Activated effector memory CD4-positive, alpha-beta T cell treated with Interleukin-2 at 50 U/mL for 16 hours (primary cell): ENCODE data around the gene NUCB2.
A peak's percentile ranks its signal among the peaks of the same experiment; 100 is the strongest.
"Not testable (repeated sequence)": the region's sequence is repeated elsewhere in the genome, so short reads cannot be mapped to it uniquely, and the experiment has no call there.

Experiments
- DNase-seq: peaks from one replicate; pipeline ENCODE4 v3.0.0-alpha.2; 2020

Gene NUCB2

GRCh38 chr11:17276236-17277023, at the start of gene NUCB2:
Gene NUCB2 (plus strand): TSS chr11:17276739. CDS start chr11:17295324, 18,585 bp downstream.
- DNase-seq: peak; percentile 93

DNA sequence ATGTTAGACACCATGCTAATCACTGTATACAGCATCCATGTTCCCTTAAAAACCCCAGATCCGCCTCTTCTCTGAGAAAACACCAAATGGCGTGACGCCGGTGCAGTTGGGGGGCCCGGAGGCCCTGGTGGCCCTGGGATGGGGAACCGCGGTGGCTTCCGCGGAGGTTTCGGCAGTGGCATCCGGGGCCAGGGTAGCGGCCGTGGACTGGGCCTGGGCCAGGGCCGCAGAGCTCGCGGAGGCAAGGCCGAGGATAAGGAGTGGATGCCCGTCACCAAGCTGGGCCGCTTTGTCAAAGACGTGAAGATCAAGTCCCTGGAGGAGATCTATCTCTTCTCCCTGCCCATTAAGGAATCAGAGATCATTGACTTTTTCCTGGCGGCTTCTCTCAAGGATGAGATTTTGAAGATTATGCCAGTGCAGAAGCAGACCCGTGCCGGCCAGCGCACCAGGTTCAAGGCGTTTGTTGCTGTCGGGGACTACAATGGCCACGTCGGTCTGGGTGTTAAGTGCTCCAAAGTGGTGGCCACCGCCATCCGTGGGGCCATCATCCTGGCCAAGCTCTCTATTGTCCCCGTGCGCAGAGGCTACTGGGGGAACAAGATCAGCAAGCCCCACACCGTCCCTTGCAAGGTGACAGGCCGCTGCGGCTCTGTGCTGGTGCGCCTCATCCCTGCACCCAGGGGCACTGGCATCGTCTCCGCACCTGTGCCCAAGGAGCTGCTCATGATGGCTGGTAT, 48.2 kb upstream of the NUCB2 start:
- DNase-seq: not testable (repeated sequence)

- DNase-seq: no peak
Observed at GRCh38 chr11:17229481-17230152, 46.9 kb upstream of the NUCB2 start.

GRCh38 chr11:17230867-17231851, 45.4 kb upstream of the NUCB2 start:
- no peak for DNase-seq

DNA sequence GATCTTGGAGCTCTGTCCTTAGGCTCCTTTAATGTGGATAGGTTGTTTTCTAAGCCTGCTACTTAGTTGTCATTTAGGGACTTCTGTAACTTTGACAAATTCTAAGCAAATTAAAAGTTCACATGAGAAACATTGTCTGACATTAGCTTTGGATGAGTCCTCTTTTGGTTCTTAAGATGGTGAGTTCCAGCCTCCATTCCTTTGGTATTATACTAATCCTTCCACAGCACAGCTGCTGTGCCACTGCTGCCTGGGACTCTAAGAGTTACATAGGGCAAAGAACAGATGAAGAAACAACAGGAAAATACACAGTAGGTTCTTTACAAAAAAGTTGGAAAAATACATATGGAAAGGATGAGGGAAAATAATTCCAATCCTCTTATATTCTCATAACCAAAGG, 43.4 kb upstream of the NUCB2 start:
- DNase-seq: no peak

DNA sequence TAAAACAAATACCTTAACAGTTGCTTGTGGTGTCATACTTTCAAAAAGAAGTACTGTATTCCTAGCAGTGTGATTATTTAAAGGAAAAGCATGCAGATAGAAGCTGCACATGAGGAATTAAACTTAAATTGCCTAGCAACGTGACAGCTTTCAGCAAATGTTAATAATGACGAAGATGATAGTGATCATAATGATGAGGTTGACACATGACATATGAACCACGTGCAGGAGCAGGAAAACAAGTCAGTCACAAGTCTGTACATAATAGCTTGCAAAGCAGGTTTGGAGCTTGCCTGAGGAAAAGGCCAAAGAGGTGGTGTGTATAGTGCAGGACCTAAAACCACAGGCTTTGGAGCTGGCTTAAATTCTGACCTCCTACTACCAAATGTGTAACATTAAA, 38.2 kb upstream of the NUCB2 start:
- DNase-seq: no peak

GRCh38 chr11:17239927-17240326, 36.6 kb upstream of the NUCB2 start:
- not testable (repeated sequence) for DNase-seq

DNA sequence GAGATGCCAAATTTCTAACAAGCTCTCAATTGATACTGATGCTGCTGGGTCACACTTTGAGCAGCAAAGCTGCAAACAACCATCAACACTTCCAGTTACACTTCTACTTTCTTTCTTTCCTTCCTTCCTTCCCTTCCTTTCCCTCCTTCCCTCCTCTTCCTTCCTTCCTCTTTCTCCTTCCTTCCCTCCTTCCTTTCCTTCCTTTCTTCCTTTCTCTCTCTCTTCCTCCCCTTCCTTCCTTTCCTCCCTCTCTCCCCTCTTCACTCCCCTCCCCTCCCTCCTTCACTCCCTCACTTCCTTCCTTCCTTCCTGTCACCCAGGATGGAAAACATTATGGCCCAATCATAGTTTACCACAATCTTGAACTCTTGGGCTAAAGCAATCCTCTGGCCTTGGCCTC, 35.8 kb upstream of the NUCB2 start:
- no peak for DNase-seq

DNA sequence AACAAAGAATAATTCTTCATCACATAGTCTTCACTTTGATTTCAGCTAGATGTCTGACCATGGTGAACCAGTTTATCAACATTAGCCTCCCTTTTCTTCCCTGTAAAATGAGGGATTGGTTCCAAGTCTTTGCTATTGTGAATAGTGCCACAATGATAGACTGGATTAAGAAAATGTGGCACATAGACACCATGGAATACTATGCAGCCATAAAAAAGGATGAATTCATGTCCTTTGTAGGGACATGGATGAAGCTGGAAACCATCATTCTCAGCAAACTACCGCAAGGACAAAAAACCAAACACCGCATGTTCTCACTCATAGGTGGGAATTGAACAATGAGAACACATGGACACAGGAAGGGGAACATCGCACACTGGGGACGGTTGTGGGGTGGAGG, 33.6 kb upstream of the NUCB2 start:
- DNase-seq: not testable (repeated sequence)

GRCh38 chr11:17244046-17244445, 32.5 kb upstream of the NUCB2 start:
- no peak for DNase-seq

GRCh38 chr11:17250561-17251350, 25.8 kb upstream of the NUCB2 start:
- no peak for DNase-seq

GRCh38 chr11:17252704-17253103, 23.8 kb upstream of the NUCB2 start:
- no peak for DNase-seq

- no peak for DNase-seq
Observed at GRCh38 chr11:17256512-17256911, 20.0 kb upstream of the NUCB2 start.

DNA sequence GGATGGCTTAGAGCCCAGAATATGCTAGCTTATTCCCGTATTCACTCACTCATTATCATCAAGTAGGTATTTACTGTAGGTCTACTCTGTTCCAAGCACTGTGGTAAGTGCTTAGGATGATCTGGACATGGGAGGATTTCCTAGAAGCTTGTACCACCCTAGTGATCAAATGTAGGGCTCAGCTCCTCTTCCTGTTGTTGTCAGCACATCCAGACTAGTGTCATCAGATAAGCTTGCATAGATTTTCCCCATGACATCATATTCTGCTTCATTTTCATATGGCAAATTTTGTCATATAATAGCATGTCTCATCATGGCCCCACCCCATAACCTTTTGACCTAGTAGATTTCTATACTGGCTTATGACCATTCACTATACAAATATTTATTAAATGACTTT, 19.3 kb upstream of the NUCB2 start:
- no peak for DNase-seq

GRCh38 chr11:17258670-17259069, 17.9 kb upstream of the NUCB2 start:
- no peak for DNase-seq

DNA sequence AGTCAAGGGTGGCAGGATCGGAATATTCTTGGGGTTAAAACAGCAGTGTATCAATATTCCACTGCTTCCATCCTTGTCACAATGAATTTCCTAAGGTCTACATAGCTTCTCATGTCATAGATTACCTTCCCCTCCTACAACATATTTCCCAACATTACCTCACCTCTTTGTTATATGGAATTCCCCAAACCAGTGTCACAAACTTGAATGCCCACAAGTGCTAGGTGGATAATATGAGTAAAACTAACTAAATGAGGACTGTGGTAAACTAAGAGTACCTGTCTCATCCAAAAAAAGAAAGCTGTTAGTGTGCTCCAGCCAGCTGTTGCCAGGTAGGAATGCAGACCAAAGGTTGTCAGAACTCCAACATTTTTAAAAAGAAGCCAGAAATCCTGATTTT, 17.0 kb upstream of the NUCB2 start:
- DNase-seq: no peak

DNA sequence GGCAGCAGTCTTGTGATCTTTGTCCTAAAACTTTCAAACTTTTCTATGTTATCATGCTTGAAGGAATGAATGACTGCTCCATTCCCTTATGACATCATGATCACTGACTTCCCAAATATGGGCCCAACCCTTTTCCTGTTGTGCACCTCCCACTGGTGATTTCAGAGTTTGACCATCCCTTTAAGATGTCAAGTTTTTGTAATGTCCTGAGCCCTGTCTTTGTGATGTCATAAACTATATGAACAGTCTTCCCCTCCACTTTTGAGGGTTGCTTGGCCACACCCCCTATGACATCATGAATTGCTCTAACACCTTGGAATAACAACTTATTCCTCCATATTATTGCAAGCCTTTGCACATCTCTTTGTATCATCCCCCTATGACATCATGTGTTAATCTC, 16.5 kb upstream of the NUCB2 start:
- DNase-seq: no peak

GRCh38 chr11:17263769-17264168, 12.8 kb upstream of the NUCB2 start:
- no peak for DNase-seq

GRCh38 chr11:17266781-17267180, 9.8 kb upstream of the NUCB2 start:
- no peak for DNase-seq

- no peak for DNase-seq
Observed at GRCh38 chr11:17267576-17267975, 9.0 kb upstream of the NUCB2 start.

DNA sequence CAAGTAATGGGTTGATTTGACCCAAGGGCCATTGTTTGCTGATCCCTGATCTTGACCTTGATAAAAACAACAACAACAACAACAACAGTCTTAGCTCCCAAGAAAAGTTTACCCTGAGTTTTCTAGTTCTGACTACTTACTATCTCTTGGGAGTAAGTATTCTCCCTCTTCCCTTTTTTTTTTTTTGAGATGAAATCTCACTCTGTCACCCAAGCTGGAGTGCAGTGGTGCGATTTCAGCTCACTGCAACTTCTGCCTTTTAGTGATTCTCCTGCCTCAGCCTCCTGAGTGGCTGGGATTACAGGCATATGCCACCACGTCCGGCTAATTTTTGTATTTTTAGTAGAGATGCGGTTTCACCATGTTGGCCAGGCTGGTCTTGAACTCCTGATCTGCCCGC, 8.0 kb upstream of the NUCB2 start:
- not testable (repeated sequence) for DNase-seq

GRCh38 chr11:17268902-17269301, 7.6 kb upstream of the NUCB2 start:
- no peak for DNase-seq
